ENCODE data around the gene ASB5.

- TF ChIP-seq CTCF (conservative IDR thresholded peaks at IDR 0.05) (no peak), ZFX (IDR thresholded peaks at IDR 0.05) (no peak)
These were observed 3.8 kb upstream of the ASB5 start for GRCh38 chr4:176272799-176273198.

Measured in C4-2B (cell line).